Islet of Langerhans (tissue), 1 donor: ENCODE results near the gene SDCCAG8.
"Not testable (repeated sequence)": the region's sequence is repeated elsewhere in the genome, so short reads cannot be mapped to it uniquely, and the experiment has no call there.

Source experiments
- FAIRE-seq: peaks from one replicate; lab custom pipeline; 2011; peaks lifted over from hg19 to GRCh38; lab: Jason Lieb, UNC

SDCCAG8 gene

DNA sequence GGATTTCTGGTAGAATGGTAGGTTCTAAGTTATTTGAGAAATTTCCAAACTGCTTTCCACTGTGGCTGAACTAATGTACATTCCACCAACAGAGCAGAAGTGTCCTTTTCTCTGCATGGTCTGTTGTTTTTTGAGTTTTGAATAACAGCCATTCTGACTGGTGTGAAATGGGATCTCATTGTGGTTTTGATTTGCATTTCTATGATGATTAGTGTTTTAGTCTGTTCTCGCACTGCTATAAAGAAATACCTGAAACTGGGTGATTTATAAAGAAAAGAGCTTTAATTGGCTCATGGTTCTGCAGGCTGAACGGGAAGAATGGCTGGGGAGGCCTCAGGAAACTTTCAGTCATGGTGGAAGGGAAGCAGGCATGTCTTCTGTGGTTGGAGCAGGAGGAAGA is 80.3 kb downstream of the SDCCAG8 start:
- FAIRE-seq: no peak

DNA sequence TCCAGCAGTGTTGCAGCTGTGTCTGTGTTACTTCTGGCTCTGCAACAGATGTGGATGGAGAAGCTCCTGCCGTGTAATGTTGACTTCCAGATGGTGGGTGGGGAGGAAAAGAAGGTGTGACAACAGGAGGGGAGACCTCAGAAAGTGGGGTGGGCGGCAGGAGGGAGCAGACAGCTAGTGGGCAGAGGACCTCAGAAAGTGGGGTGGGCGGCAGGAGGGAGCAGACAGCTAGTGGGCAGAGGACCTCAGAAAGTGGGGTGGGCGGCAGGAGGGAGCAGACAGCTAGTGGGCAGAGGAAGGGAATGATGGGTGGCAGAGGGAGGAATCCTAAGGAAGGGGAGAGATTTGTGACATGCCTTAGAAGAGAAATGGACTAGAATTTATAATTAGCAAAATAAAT is 83.0 kb downstream of the SDCCAG8 start:
- not testable (repeated sequence) for FAIRE-seq

DNA sequence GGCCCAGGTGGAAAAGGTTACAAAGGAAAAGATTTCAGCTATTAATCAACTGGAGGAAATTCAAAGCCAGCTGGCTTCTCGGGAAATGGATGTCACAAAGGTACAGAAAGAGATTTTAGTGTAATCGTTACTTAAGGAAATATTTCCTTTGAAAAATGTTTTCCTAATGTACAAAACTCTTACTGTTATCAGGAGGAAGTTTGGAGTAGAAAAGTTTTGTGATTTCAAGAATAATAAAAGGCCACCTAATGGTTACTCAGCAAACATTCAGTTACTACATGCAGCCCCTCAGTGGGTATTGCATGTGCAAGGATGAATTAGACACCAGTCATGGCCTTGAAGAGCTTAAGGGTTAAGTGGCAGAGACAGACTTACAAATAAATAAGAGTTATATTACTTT is 85.2 kb downstream of the SDCCAG8 start:
- FAIRE-seq: no peak

DNA sequence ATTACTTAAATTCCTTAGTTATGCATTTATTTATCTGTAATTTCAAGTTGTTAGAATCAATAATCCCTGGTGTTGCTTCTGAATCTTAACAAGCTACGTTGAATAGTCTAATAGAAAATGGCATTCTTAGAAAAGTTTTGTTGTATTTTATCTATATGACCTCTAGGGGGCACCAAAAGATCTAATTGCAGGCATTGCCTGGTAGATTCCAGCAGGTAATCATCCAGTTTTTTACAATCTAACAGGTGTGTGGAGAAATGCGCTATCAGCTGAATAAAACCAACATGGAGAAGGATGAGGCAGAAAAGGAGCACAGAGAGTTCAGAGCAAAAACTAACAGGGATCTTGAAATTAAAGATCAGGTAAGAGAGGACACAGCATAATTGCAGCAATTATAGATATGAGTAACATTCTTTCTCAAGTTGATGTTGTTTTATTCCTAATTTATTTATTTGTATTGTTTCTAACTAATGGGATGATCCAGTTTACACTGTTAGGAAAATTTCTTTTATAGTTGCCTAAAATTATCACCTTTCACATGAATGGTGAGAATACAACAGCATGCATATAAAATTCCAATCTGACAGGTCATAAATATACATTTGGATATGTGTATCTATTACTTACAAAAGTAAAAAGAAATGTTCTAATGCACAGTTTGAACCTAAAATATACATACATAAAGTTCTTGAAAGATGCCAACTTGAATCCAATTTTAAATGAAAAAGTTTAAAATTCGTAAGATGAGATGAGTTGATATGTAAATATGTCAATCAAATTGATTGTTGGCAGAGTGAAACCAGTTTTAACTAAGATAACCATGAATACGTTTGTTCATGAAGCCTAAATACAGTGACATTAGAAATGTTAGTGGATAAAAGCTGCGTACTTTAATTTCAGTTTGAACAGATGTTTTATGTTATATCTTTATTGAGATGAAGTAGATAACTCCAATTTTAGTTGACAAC is 88.4 kb downstream of the SDCCAG8 start:
- FAIRE-seq: peak; percentile 99

DNA sequence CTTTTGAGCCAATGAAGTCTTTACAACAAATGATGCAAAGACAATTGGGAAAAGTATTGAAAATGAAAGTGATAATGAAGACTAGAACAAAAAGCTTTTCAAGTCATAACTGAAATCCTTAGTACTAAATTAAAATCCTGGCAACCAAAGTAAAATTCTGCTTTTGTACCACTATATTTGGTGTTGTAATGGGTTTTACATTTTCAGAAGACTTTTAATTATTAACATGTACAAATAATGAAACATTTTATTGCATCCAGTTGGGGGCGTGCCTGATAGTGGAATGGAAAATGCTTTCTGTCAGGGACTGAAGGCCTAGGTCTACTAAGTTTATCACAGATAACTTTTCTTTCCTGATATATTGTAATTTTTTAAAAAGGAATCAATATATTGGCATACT is 89.4 kb downstream of the SDCCAG8 start:
- peak; percentile 100 for FAIRE-seq

DNA sequence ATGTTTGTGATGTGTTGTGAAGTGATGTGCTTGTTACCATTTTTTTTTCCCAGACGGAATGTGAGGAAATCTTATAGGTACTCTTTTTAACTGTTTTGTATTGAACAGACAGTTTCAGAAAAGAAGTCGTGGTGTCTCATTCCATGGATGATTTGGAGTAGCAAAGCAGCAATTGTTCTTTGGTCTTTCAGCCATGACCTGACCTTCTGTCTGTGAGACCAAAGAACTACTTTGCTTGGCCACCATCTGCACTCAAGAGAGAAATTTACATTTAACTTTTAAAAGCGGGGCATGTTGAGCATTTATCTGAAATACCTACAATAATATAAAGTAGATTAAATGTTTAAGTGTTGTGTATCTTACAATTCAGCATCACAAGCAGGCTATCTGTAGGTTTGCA is 90.2 kb downstream of the SDCCAG8 start:
- FAIRE-seq: no peak

DNA sequence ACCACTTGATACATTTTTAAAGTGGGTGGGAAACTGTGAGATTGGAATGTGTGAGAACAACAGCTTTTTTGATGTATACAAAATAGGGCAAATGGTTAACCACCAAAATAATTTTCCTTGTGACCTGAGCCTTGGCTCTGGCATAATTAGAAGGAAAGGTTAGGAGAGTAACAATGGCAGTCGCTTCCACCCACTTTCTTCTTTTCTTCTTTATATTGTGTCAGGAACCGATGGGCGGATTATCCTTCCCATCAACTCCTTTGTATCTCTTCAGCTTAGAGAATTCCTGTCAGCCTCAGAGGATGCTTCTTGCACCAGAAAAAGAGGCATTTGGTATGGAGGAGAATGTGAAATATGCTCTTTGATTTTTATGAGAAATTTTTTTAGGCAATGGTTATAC is 90.6 kb downstream of the SDCCAG8 start:
- FAIRE-seq: no peak

DNA sequence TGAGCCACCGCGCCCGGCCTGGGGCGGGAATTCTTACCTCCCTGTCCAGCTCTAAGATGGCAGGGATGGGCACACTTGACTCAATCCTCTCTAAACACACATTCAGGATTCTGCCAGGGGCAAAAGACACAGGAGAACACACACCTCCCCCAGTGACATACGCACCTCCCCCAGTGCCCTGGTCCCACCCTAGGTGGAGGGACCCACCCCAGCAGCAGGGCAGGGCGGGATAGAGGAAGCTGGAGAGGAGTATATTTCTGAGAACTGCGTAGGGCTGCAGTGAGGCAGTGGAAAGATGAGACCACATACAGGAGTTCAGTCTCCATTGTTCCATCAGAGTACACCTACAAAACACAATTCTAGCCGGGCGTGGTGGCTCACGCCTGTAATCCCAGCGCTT is 92.5 kb downstream of the SDCCAG8 start:
- no peak for FAIRE-seq

DNA sequence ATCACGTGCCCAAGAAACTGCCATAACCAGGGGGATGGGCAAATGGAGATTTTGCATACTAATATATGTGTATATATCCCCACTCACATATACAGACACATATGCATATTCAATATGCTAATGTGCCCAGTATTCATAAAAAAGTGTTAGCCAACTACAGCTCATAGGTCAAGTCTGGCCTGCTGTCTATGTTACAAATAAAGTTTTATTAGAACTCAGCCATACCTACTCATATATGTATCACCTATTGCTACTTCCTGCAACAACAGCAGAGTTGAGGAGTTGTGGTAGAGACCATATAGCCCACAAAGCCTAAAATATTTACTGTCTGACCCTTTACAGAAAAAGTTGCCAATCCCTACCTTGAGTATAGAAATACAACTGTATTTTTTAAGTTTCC is 93.3 kb downstream of the SDCCAG8 start:
- no peak for FAIRE-seq

DNA sequence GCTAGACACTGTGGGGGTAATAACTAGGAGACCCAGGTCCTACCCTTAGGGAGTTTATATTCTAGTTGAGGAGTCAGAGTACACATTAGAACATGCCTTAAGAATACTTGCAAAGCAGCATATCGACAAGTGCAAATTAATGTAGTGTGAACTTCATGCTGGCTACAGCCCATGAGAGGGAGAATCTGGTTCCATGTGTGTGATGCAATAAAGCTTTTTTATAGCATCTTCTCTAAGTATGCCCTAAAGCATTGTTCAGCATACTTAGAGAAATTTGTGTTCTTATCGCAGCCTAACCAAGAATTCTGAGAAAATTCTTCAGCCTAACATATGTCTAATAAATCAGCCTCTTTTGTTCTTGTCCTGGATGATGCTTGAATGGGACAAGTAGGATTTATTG is 95.5 kb downstream of the SDCCAG8 start:
- no peak for FAIRE-seq

DNA sequence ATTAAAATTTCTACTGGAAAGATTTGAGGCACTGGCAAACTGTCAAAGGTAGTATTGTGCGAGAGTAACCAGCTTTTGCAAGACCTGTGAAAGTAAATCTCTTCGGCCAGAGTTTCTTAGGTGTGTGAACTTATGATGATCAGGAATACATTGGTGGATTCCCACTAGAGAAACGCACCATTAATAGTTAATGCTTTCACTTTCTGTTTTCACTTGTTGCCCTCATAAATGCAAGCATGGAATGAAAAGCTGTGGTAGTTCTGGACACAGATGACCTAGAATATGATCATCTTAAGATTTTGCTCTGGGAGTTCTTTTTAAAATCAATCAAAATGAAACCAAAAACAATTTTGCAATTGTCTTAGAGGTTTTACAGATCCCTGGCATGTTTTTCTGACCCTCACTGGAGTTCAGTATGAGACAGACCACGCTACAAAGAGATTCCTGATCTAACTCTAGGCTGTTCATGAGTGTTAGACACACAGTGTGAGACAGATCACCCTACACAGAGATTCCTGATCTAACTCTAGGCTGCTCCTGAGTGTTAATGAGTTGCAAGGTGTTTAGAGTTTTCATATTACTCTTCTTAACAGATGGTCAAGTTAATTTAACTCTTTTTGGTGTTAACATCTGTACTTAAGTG is 98.8 kb downstream of the SDCCAG8 start:
- FAIRE-seq: peak; percentile 78

DNA sequence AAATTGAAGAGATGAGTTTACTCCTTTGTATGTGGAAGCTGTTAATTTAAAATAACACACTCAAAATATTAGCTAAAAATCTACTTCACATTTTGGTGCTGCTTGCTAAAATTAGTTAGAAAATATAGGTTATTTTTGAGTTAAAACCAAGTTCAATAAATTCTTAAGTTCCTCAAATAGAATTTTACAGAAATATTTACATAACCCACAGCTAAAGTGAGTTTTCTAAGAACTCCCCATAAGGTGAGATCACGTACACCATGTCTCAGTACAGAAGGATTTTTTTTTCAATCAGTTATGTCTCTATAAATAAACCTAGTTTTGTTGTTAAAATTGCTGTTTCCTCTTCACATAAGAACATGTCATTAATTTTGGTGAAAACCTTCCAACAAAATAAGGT is 108.0 kb downstream of the SDCCAG8 start:
- peak; percentile 82 for FAIRE-seq

DNA sequence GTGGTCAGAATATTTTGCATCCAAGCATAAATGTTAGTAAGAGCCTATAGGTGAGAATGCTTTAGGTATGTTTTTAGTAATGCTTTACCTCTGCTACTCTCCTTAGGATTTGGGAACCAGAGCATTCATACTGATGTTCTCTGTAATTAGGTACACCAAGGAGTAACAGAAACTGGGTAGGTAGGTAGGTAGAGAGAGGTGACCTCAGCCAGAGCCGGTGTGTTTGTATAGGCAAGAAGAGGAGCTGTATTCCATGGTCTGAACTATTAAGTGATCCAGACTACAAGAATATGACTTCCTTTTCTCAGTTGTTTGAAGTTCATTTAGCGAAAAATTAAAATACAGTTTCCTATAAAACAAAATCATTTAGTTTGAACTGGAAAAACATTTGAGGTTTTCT is 108.5 kb downstream of the SDCCAG8 start:
- peak; percentile 56 for FAIRE-seq

DNA sequence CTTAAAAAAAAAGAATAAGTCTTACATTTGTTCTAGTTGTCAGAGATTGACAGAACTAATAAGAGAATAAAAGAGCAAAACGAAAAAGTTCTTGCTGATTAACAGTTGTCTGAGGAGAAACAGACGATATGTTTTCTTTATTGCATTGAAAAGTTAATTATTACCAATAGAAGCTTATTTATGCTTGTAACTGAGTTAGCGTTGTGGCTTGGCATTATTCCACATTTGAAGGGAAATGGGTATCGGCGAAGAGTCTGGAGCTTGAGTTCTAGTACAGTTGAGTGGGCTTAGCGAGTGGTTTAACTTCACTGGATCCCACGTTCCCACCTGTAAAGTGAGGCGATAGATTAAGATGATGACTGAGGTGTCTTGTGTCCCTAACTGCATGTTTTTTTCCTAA is 109.0 kb downstream of the SDCCAG8 start:
- no peak for FAIRE-seq

DNA sequence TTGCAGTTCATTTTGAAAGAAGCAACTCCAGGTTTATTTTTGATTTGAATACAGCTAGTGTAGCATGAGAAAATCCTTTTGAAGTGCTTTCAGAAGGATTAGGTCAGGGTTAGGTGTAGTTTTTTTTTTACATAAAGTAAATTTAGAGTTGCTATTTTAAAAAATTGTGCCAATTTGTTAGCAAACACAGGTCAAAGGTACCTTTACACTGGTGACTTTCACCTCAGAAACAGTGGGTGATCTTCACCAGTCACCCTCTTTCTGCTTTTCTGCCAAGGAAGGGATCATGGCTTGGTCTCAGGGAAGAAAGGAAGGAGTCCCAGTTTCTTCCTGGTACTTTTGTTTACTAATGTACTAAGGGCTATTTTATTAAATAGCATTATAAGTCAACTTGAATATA is 111.5 kb downstream of the SDCCAG8 start:
- FAIRE-seq: peak; percentile 5

DNA sequence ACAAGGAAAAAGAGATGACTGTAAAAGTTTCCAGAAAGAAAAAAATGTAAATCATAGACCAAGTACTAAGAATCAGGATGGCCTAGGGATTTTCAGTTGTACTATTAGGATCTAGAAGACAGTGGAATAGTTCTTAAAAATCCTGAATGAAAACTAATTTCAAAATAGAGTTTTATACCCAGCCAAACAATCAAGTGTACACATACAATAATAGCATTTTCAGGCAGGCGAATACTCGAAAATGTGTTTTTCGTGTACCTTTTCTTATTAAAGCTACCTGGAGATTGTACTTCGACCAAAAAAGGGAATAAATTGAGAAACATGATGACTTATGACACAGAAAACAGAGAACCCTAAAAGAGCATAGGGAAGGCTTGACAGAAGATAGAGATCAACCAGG is 118.6 kb downstream of the SDCCAG8 start:
- FAIRE-seq: no peak

DNA sequence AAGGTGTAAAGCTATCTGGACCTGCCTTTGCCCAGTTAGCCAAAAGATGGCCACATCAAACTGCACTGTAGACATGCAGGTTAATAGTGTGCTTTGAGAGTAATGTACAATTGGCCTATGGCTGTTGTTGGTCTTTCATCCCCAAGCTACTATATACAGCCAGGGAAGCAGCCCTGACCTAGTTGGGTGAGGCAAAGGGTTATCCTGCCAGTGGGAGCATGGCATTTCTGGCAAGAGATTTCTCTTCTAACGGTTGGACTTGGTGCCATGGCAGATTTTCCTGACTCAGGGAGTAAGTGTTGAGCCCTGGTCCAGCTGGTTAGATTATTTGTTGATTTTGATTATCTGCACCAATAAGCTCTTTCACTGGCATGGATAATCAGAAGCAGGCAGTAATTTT is 119.8 kb downstream of the SDCCAG8 start:
- no peak for FAIRE-seq

DNA sequence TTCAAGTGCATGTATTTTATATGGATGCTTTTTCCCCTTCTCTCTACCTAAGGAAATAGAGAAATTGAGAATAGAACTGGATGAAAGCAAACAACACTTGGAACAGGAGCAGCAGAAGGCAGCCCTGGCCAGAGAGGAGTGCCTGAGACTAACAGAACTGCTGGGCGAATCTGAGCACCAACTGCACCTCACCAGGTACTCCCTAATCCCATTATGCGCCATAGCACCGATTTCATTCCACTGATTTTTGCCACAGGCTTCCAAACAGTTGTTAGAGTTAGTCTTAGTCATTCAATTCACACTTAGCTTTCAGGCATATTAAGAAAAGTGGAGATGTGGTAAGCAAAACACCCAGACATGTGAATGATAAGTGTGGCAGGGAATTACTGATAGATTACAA is 122.8 kb downstream of the SDCCAG8 start:
- no peak for FAIRE-seq

DNA sequence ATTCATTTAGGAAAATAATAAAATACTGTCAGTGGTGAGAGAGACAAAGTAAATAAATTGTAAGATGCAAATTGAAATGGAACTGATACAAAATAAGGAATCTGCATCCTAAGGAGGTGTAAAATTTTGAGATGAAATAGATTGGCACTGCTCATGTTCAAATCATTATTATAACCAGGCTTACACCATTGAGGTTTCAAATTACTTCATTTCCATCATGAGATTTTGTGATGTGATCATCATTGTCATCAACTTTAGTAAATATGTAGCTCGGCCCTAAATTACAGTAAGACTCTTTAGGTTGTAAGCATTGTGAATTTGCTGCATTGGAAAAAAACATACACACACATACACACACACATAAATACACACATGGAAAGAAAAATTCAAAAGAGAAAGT is 123.4 kb downstream of the SDCCAG8 start:
- FAIRE-seq: peak; percentile 83

DNA sequence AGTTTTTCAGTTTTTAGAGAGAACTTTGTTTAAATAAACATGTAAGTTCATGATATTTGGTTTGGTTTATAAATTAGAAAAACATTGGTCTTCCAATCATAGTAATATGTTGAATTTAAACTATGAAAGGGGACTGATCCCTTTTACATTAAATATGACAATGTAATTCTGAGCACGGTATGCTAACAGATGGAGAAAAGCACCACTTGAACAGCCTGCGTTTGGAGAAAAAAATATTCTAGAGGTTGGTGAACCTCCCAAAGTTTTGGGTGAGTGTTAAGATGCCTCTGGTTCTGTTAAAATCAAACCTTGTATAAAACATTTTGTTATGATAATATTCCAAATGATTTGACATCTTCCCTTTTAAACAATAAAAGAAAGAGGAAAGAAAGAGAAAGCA is 123.9 kb downstream of the SDCCAG8 start:
- no peak for FAIRE-seq

DNA sequence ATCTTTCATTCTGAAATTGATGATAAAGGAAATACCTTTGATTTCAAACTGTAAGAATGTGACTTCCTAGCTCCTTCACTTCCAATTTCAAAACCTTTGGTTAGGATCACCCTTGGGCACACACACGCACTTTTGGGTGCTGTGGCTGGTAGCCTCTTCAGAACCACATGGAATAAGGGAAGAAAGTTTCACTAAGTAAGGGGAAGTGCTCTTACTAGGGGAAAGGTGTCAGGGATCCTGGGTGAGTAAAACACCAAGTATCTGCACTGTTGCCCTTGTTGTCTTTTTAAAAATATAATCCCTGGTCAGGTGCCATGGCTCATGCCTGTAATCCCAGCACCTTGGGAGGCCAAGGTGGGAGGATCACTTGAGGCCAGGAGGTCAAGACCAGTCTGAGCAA is 132.4 kb downstream of the SDCCAG8 start:
- no peak for FAIRE-seq

DNA sequence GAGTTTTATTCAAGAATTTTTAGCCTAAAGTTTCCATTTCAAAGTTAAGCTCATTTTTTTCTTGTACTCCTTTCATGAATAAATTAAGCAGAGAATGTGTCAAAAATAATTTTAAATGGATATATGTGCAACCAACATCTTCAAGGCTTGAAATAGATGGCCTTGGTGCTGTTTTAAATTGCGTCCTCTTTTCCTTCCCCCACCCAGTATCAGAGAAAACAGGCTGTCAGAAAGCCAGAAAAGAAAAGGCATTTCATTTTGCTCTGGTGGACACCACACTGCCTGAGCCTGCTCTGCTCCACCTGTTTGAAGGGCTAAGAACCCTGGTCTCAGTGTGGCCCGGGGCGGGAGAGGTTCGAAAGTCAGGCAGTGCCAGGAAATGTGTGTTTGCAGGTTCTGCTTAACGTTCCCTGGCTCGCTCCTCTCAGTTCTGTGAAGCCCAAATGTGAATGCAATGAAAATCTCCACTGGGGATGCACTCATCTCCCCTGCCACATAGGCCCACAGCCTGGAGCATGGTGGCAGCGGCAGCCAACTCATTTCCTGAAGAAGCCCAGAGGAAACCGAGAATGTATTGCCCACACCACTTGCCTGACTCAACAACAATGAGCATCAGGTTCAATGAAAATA is 134.4 kb downstream of the SDCCAG8 start:
- FAIRE-seq: no peak

DNA sequence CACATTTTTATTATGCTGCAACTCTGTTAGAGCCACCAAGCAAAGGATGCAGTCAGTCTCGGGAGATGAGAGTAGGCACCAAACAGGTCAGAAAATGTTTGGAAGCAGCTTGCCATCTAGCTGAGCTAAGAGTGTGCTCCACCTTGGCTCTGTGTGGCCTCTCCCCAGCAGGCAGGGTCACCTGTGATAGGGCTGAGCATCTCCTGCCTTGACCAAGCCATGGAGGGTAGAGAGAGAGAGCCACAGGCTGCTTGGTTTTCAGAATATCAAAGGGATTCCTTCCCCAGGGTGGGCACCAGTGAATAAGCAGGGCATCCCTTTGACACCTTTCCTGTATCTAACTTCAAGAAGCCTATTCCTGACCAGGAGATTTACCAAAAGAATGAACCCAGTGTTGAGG is 135.5 kb downstream of the SDCCAG8 start:
- FAIRE-seq: no peak
